Measurements from ENCODE around the gene CD1C.

DNA sequence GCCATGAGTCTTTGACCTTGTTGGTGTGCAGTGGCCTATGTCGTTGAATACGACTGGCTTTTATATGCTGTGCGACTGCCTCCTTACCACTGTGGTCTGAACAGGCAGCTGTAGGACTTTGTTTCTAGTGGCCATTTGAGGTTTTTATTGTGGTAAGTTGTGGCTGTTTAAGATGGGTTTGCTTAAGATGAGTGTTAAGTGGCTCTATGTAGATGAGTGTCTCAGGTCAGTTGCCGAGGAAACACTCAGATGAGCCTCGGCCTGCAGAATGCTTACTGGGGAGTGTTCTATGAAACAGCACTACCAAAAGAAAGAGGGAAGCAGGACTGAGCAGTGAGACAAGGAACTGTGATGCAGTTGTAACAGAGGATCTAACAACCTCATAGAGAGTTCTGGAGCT is 14.9 kb upstream of the CD1C start:
- no peak for TF ChIP-seq POLR2A (IDR thresholded peaks at IDR 0.05; ENCODE audit: extremely low read depth, insufficient read length)
- TF ChIP-seq, protein P1, sequence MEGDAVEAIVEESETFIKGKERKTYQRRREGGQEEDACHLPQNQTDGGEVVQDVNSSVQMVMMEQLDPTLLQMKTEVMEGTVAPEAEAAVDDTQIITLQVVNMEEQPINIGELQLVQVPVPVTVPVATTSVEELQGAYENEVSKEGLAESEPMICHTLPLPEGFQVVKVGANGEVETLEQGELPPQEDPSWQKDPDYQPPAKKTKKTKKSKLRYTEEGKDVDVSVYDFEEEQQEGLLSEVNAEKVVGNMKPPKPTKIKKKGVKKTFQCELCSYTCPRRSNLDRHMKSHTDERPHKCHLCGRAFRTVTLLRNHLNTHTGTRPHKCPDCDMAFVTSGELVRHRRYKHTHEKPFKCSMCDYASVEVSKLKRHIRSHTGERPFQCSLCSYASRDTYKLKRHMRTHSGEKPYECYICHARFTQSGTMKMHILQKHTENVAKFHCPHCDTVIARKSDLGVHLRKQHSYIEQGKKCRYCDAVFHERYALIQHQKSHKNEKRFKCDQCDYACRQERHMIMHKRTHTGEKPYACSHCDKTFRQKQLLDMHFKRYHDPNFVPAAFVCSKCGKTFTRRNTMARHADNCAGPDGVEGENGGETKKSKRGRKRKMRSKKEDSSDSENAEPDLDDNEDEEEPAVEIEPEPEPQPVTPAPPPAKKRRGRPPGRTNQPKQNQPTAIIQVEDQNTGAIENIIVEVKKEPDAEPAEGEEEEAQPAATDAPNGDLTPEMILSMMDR (IDR thresholded peaks at IDR 0.05; ENCODE audit: low read depth, low read length): no peak
- TF ChIP-seq, protein P2, sequence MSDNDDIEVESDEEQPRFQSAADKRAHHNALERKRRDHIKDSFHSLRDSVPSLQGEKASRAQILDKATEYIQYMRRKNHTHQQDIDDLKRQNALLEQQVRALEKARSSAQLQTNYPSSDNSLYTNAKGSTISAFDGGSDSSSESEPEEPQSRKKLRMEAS (IDR thresholded peaks at IDR 0.05; ENCODE audit: low read depth, low read length): no peak

Measured in NB4 (cell line).